GM21360 (cell line): Measurements from ENCODE around the gene BSND.

Experiments
- ATAC-seq: cut with Tn5 transposase; IDR thresholded peaks from one replicate; pipeline ENCODE4 v1.9.1; 2021; ENCODE audit warnings: mild to moderate bottlenecking, moderate library complexity; ENCODE audit not compliant: unreplicated experiment

The BSND gene

DNA sequence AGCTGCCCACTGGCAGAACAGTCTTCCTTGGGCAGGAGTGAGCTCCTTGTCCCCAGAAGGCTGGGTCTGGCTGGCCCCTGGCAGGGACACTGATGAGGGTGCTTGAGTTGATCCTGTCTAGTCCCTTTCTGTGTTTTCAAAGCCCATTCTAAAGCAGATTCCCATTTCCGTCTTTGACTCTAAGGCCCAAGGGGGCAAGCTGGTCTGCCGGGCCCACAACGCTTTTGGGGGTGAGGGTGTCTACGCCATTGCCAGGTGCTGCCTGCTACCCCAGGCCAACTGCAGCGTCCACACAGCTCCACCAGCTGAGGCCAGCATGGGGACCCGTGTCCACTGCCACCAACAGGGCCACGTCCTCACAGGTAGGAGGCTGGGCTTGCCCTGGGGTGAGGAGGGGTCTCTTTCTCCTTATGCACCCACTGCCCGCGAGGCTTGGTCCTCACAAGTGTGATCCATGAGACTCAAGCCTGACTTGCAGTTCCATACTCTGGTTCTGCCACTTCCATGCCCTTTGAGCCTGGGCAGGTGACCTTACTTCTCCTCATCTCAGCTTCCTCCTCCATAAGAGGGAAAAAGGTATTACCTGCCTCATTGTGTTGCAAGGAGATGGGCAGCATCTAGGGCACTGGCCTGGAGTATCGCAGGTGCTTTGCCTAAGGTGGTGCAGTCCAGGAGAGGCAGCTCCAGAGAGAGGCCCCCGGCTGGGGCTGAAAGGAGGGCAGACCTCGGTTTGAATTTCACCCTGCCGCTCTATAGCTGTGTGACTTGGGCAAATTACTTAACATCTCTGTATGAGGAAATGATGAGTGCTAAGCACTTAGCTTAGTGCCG, 60.8 kb downstream of the BSND start:
- ATAC-seq = no peak

DNA sequence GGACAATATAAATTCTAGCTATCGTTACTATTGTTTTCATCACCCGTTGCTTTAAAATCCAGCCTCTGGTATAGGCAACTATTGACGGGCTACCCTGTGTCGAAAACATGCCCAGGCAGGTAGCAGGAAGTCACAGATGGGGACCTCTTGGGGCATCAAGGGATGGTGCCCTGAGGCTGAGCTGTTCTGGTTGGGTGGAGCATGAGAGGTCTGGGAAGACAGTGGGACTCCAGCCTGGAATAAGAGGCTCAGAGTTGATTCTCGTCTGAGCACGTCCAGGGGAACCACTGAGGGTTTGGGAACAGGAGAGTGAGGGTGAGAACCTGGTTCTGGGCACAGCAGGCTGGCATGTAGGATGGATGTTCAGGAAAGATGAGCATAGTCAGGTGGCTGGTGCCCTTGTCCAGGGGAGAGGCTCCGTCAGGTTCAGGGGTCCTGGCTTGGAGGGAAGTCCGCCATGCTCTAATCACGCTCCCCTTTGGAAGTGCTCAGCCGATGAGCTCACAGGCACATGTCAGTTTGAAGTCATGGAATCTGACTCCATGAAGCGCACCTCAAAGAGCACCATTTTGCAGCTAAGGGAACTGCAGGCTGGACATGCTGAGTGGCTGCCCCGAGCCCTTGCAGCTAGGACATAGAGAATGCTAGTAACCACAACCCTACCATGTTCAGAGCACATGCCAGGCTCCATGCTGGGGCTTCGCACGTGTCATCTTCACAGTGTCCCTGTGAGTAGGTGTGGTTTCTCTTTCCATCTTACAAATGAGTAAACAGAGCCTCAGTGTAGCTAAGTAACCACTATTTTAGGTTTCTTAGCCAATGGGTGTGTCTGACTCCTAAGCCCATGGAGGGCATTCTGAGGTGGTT, 61.6 kb downstream of the BSND start:
- ATAC-seq = no peak

DNA sequence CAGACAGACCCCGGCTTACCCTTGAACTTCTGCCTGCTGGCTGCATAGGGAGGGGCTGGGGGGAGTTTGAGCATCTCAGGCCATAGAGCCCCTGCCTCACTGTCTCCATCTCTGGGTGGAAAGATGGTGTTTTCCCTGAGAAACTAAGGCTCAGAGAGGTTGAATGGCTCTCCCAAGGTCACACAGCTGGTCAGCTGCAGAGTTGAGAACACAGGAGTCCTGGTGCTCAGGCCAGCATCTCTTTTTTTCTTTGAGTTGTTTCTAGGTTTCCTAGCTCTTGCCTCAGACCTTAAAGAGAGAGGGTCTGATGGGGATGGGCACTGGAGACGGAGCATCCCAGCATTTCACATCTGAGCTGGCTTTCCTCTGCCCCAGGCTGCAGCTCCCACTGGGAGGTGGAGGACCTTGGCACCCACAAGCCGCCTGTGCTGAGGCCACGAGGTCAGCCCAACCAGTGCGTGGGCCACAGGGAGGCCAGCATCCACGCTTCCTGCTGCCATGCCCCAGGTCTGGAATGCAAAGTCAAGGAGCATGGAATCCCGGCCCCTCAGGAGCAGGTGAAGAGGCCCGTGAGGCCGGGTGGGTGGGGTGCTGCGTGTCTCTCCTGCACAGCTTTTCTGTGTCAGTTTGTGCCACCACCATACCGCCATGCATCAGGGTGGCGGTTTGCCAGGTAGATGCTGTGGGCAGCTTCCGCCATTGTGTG, 62.4 kb downstream of the BSND start:
- no peak for ATAC-seq
